Measurements from ENCODE around the gene MMP28. TPM values are rescaled to one million over a fixed set of nuclear protein-coding genes. Genes with fewer than 3 reads are reported as not detected.

The MMP28 gene
- total RNA-seq, 4 donors from 2014 or later, result 75.5 to 150 (median 116) TPM

GRCh38 chr17:35773679-35774425 is 21.6 kb downstream of the MMP28 start:
- Histone ChIP-seq H3K27ac (replicated peaks in 1 of 4) (peak overlapping the region; percentile 89 to 91 (median 90)), H3K4me3 (no peak overlapping the region), H3K36me3 (peaks cover 0 to 14% (median 2%) of the 10 kb centered on the region in 4 donors), H3K27me3 (no peaks in the 10 kb centered on the region), H3K4me1 (peaks cover 23 to 71% (median 61%) of the 10 kb centered on the region in 4 donors), H3K9me3 (no peaks in the 10 kb centered on the region)
- DNase-seq (ENCODE audit: extremely low spot score), result no peak
- 42% methylated on average over 9 of the region's 10 CpGs for WGBS
- intact Hi-C loops (cut with DNase I), result no loop called here
- TF ChIP-seq EP300 (IDR thresholded peaks at IDR 0.05), result no peak
- TF ChIP-seq CTCF (IDR thresholded peaks at IDR 0.05), result no peak
- TF ChIP-seq POLR2A (IDR thresholded peaks at IDR 0.05; ENCODE audit: low read depth), result no peak
- no peak for TF ChIP-seq POLR2AphosphoS5 (IDR thresholded peaks at IDR 0.05)

- Histone ChIP-seq H3K36me3 (peaks cover 0 to 14% (median 0%) of the 10 kb centered on the region in 4 donors), H3K27ac (replicated peaks in 1 of 4) (peak overlapping the region; percentile 89 to 91 (median 90)), H3K4me1 (peaks cover 23 to 66% (median 57%) of the 10 kb centered on the region in 4 donors), H3K27me3 (no peaks in the 10 kb centered on the region), H3K9me3 (no peaks in the 10 kb centered on the region), H3K4me3 (no peak overlapping the region)
- WGBS, result 86% methylated on average over 12 of the region's 20 CpGs
- TF ChIP-seq EP300 (IDR thresholded peaks at IDR 0.05) (no peak), POLR2A (IDR thresholded peaks at IDR 0.05; ENCODE audit: low read depth) (no peak), POLR2AphosphoS5 (IDR thresholded peaks at IDR 0.05) (no peak), CTCF (IDR thresholded peaks at IDR 0.05) (no peak)
- no peak for DNase-seq (ENCODE audit: extremely low spot score)
- intact Hi-C loops (cut with DNase I), result no loop called here
Observed at GRCh38 chr17:35773129-35773528, 22.3 kb downstream of the MMP28 start.

- TF ChIP-seq EP300 (IDR thresholded peaks at IDR 0.05) (no peak), CTCF (IDR thresholded peaks at IDR 0.05) (no peak), POLR2AphosphoS5 (IDR thresholded peaks at IDR 0.05) (no peak), POLR2A (IDR thresholded peaks at IDR 0.05; ENCODE audit: low read depth) (no peak)
- intact Hi-C loops (cut with DNase I), result loop anchor here (1.0 kb wide), 1 partner anchor 34 kb away; no protein-coding TSS in a partner anchor
- Histone ChIP-seq H3K27me3 (no peaks in the 10 kb centered on the region), H3K4me1 (peaks cover 17 to 65% (median 49%) of the 10 kb centered on the region in 4 donors), H3K9me3 (no peaks in the 10 kb centered on the region), H3K27ac (replicated peaks in 1 of 4) (no peak overlapping the region), H3K36me3 (no peaks in the 10 kb centered on the region), H3K4me3 (no peak overlapping the region)
- no peak for DNase-seq (ENCODE audit: extremely low spot score)
- WGBS, result 96% methylated on average over 36 of the region's 48 CpGs
Observed at GRCh38 chr17:35769895-35770486, 25.4 kb downstream of the MMP28 start.

GRCh38 chr17:35768797-35769196 is 26.6 kb downstream of the MMP28 start:
- Histone ChIP-seq H3K27me3 (no peaks in the 10 kb centered on the region), H3K4me1 (peaks cover 12 to 65% (median 49%) of the 10 kb centered on the region in 4 donors), H3K36me3 (no peaks in the 10 kb centered on the region), H3K4me3 (no peak overlapping the region), H3K27ac (replicated peaks in 1 of 4) (no peak overlapping the region), H3K9me3 (no peaks in the 10 kb centered on the region)
- no peak for DNase-seq (ENCODE audit: extremely low spot score)
- intact Hi-C loops (cut with DNase I), result loop anchor here (1.0 kb wide), 1 partner anchor 36 kb away; no protein-coding TSS in a partner anchor
- WGBS, result 97% methylated on average over 2 of the region's 2 CpGs
- no peak for TF ChIP-seq POLR2AphosphoS5 (IDR thresholded peaks at IDR 0.05)
- no peak for TF ChIP-seq CTCF (IDR thresholded peaks at IDR 0.05)
- TF ChIP-seq EP300 (IDR thresholded peaks at IDR 0.05), result no peak
- no peak for TF ChIP-seq POLR2A (IDR thresholded peaks at IDR 0.05; ENCODE audit: low read depth)
